ENCODE measurements around the gene RILPL1. TPM values are rescaled to one million over a fixed set of nuclear protein-coding genes. Genes with fewer than 3 reads are reported as not detected.
"Not testable (repeated sequence)": the region's sequence is repeated elsewhere in the genome, so short reads cannot be mapped to it uniquely, and the experiment has no call there.

RILPL1 gene
- total and polyA plus RNA-seq, 4 donors, result 1.3 to 2.7 (median 2.1) TPM

DNA sequence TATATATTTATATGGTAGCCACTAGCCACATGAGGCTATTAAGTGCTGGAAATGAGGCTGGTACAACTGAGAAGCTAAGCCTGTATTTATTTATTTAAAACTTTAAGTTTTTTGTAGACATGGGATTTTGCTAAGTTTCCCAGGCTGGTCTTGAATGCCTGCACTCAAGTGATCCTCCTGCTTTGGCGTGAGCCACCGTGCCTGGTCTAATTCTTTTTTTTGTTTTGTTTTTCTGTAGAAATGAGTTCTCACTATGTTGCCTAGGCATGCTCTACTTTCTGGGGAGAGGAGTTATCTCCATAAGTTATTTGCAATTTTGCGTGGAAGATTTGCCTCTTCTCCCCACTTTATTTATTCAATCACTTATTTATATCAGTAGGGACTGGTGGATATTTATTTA is 80.4 kb downstream of the RILPL1 start:
- Histone ChIP-seq H3K9me3 (ENCODE audit: control insufficient read depth in 4 of 4, low read length in 3 of 4) (no peaks in the 10 kb centered on the region), H3K27me3 (ENCODE audit: control insufficient read depth in 4 of 4, insufficient read depth in 4 of 4, low read length in 3 of 4) (no peaks in the 10 kb centered on the region), H3K36me3 (ENCODE audit: control insufficient read depth in 4 of 4, insufficient read depth in 3 of 4, low read depth in 1 of 4, low read length in 3 of 4) (no peaks in the 10 kb centered on the region), H3K4me1 (ENCODE audit: control insufficient read depth in 4 of 4, insufficient read depth in 4 of 4, low read length in 3 of 4) (no peaks in the 10 kb centered on the region), H3K4me3 (ENCODE audit: low read depth in 1 of 3, low read length in 3 of 3) (no peak overlapping the region), H3K27ac (ENCODE audit: low read depth in 1 of 2, low read length in 2 of 2) (no peak overlapping the region), H3K9ac (ENCODE audit: low read depth in 1 of 2, low read length in 2 of 2) (no peak overlapping the region)
- no peak for DNase-seq (ENCODE audit: low spot score)
- 70% methylated on average over 3 of the region's 3 CpGs for WGBS
- no peak for TF ChIP-seq NR2F2 (IDR thresholded peaks at IDR 0.05)
- no peak for TF ChIP-seq ATF3 (IDR thresholded peaks at IDR 0.05)
- no peak for TF ChIP-seq HNF4A (conservative IDR thresholded peaks at IDR 0.05)
- TF ChIP-seq, protein P1, sequence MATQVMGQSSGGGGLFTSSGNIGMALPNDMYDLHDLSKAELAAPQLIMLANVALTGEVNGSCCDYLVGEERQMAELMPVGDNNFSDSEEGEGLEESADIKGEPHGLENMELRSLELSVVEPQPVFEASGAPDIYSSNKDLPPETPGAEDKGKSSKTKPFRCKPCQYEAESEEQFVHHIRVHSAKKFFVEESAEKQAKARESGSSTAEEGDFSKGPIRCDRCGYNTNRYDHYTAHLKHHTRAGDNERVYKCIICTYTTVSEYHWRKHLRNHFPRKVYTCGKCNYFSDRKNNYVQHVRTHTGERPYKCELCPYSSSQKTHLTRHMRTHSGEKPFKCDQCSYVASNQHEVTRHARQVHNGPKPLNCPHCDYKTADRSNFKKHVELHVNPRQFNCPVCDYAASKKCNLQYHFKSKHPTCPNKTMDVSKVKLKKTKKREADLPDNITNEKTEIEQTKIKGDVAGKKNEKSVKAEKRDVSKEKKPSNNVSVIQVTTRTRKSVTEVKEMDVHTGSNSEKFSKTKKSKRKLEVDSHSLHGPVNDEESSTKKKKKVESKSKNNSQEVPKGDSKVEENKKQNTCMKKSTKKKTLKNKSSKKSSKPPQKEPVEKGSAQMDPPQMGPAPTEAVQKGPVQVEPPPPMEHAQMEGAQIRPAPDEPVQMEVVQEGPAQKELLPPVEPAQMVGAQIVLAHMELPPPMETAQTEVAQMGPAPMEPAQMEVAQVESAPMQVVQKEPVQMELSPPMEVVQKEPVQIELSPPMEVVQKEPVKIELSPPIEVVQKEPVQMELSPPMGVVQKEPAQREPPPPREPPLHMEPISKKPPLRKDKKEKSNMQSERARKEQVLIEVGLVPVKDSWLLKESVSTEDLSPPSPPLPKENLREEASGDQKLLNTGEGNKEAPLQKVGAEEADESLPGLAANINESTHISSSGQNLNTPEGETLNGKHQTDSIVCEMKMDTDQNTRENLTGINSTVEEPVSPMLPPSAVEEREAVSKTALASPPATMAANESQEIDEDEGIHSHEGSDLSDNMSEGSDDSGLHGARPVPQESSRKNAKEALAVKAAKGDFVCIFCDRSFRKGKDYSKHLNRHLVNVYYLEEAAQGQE (IDR thresholded peaks at IDR 0.05), result no peak
- TF ChIP-seq RAD21 (IDR thresholded peaks at IDR 0.05), result no peak
- no peak for TF ChIP-seq SP1 (IDR thresholded peaks at IDR 0.05)
- TF ChIP-seq, protein P2, sequence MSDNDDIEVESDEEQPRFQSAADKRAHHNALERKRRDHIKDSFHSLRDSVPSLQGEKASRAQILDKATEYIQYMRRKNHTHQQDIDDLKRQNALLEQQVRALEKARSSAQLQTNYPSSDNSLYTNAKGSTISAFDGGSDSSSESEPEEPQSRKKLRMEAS (IDR thresholded peaks at IDR 0.05), result no peak
- no peak for TF ChIP-seq FOXA1 (IDR thresholded peaks at IDR 0.05)
- TF ChIP-seq GABPA (IDR thresholded peaks at IDR 0.05 in 1 of 2, conservative IDR thresholded peaks at IDR 0.05 in 1 of 2), result no peak
- no peak for TF ChIP-seq TAF1 (conservative IDR thresholded peaks at IDR 0.05)
- TF ChIP-seq RXRA (IDR thresholded peaks at IDR 0.05), result no peak
- TF ChIP-seq, protein P3, sequence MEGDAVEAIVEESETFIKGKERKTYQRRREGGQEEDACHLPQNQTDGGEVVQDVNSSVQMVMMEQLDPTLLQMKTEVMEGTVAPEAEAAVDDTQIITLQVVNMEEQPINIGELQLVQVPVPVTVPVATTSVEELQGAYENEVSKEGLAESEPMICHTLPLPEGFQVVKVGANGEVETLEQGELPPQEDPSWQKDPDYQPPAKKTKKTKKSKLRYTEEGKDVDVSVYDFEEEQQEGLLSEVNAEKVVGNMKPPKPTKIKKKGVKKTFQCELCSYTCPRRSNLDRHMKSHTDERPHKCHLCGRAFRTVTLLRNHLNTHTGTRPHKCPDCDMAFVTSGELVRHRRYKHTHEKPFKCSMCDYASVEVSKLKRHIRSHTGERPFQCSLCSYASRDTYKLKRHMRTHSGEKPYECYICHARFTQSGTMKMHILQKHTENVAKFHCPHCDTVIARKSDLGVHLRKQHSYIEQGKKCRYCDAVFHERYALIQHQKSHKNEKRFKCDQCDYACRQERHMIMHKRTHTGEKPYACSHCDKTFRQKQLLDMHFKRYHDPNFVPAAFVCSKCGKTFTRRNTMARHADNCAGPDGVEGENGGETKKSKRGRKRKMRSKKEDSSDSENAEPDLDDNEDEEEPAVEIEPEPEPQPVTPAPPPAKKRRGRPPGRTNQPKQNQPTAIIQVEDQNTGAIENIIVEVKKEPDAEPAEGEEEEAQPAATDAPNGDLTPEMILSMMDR (IDR thresholded peaks at IDR 0.05; ENCODE audit: low read depth, low read length, missing input control), result no peak
- TF ChIP-seq FOXA2 (IDR thresholded peaks at IDR 0.05), result no peak
- no peak for TF ChIP-seq JUND (IDR thresholded peaks at IDR 0.05)
- TF ChIP-seq YY1 (IDR thresholded peaks at IDR 0.05), result no peak
- no peak for TF ChIP-seq ZBTB33 (IDR thresholded peaks at IDR 0.05)
- no peak for TF ChIP-seq EGR1 (IDR thresholded peaks at IDR 0.05; ENCODE audit: low read depth in 2 of 2)
- no peak for TF ChIP-seq HNF4G (IDR thresholded peaks at IDR 0.05)

GRCh38 chr12:123452276-123452550 is 81.3 kb downstream of the RILPL1 start:
- H3K9ac ChIP-seq (ENCODE audit: low read depth in 1 of 2, low read length in 2 of 2); H3K27ac ChIP-seq (ENCODE audit: low read depth in 1 of 2, low read length in 2 of 2); H3K27me3 ChIP-seq (ENCODE audit: control insufficient read depth in 4 of 4, insufficient read depth in 4 of 4, low read length in 3 of 4); H3K9me3 ChIP-seq (ENCODE audit: control insufficient read depth in 4 of 4, low read length in 3 of 4); H3K36me3 ChIP-seq (ENCODE audit: control insufficient read depth in 4 of 4, insufficient read depth in 3 of 4, low read depth in 1 of 4, low read length in 3 of 4); DNase-seq (ENCODE audit: low spot score); H3K4me3 ChIP-seq (ENCODE audit: low read depth in 1 of 3, low read length in 3 of 3); H3K4me1 ChIP-seq (ENCODE audit: control insufficient read depth in 4 of 4, insufficient read depth in 4 of 4, low read length in 3 of 4): not testable (repeated sequence)
- 5% methylated on average over 1 of the region's 1 CpG for WGBS
